ENCODE data around the gene LHPP.
A peak's percentile ranks its signal among the peaks of the same experiment; 100 is the strongest.
"Not testable (repeated sequence)": the region's sequence is repeated elsewhere in the genome, so short reads cannot be mapped to it uniquely, and the experiment has no call there.

Gene LHPP

GRCh38 chr10:124539935-124540641 is 78.5 kb downstream of the LHPP start:
- peak; percentile 83 for DNase-seq

- no peak for DNase-seq
These were observed 79.7 kb downstream of the LHPP start for GRCh38 chr10:124541076-124541903.

GRCh38 chr10:124542336-124542735 is 80.7 kb downstream of the LHPP start:
- no peak for DNase-seq

GRCh38 chr10:124543146-124543545 is 81.5 kb downstream of the LHPP start:
- DNase-seq = no peak

- DNase-seq = no peak
These were observed 82.3 kb downstream of the LHPP start for GRCh38 chr10:124543971-124544370.

GRCh38 chr10:124544711-124545110 is 83.1 kb downstream of the LHPP start:
- DNase-seq = no peak

- no peak for DNase-seq
These were observed 83.9 kb downstream of the LHPP start for GRCh38 chr10:124545351-124546054.

GRCh38 chr10:124546055-124546369 is 84.4 kb downstream of the LHPP start:
- DNase-seq = no peak

GRCh38 chr10:124546957-124547646 is 85.5 kb downstream of the LHPP start:
- DNase-seq = no peak

GRCh38 chr10:124547647-124548168 is 86.1 kb downstream of the LHPP start:
- no peak for DNase-seq

GRCh38 chr10:124549171-124549570 is 87.5 kb downstream of the LHPP start:
- not testable (repeated sequence) for DNase-seq

GRCh38 chr10:124550293-124551034 is 88.8 kb downstream of the LHPP start:
- no peak for DNase-seq

- no peak for DNase-seq
These were observed 89.5 kb downstream of the LHPP start for GRCh38 chr10:124551097-124551496.

GRCh38 chr10:124551755-124552154 is 90.1 kb downstream of the LHPP start:
- no peak for DNase-seq

- no peak for DNase-seq
These were observed 91.2 kb downstream of the LHPP start for GRCh38 chr10:124552691-124553276.

- DNase-seq = no peak
These were observed 92.6 kb downstream of the LHPP start for GRCh38 chr10:124554085-124554858.

- no peak for DNase-seq
These were observed 95.5 kb downstream of the LHPP start for GRCh38 chr10:124557167-124557566.

GRCh38 chr10:124557648-124558338 is 96.2 kb downstream of the LHPP start:
- DNase-seq = no peak

- DNase-seq = no peak
These were observed 97.0 kb downstream of the LHPP start for GRCh38 chr10:124558339-124559321.
